GM12864 (cell line): ENCODE results near the gene EPB41.
A peak's percentile ranks its signal among the peaks of the same experiment; 100 is the strongest.

Experiments used
- DNase-seq: peaks from one replicate; pipeline ENCODE4 v3.0.0-alpha.2; 2011; ENCODE audit warnings: low read depth
- H3K4me3 ChIP-seq: 2 replicates; pipeline ENCODE4 v1.5.1; 2011; ENCODE audit warnings: mild to moderate bottlenecking, low read depth, low read length, control low read depth
- TF ChIP-seq, protein P1 (sequence below): IDR thresholded peaks from 2 replicates; pipeline ENCODE4 v1.5.1; 2011; ENCODE audit warnings: low read depth, mild to moderate bottlenecking, moderate library complexity, low read length, control low read depth, inconsistent platforms; ENCODE audit errors: missing control alignments

The EPB41 gene

DNA sequence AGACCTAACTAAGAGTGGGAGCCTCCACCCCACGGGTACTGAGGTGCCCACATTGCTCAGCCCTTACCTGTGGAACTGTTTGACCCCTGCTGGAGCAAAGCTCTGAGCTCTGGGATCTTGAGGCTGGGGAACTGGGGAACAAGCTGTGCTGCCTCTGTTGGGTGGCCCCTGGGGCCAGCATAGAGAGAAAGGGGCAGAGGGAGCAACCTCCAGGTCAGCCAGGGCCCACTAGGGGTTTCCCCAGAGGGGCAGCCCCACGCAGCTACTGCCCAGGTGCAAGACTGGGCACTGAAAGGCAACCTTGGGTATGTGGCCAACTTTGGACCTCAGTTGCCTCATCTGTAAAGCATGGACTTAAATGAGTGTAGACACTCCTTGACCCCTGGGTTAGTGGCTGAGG, 23.5 kb upstream of the EPB41 start:
- H3K4me3 ChIP-seq: no peak overlapping the region
- TF ChIP-seq, protein P1, sequence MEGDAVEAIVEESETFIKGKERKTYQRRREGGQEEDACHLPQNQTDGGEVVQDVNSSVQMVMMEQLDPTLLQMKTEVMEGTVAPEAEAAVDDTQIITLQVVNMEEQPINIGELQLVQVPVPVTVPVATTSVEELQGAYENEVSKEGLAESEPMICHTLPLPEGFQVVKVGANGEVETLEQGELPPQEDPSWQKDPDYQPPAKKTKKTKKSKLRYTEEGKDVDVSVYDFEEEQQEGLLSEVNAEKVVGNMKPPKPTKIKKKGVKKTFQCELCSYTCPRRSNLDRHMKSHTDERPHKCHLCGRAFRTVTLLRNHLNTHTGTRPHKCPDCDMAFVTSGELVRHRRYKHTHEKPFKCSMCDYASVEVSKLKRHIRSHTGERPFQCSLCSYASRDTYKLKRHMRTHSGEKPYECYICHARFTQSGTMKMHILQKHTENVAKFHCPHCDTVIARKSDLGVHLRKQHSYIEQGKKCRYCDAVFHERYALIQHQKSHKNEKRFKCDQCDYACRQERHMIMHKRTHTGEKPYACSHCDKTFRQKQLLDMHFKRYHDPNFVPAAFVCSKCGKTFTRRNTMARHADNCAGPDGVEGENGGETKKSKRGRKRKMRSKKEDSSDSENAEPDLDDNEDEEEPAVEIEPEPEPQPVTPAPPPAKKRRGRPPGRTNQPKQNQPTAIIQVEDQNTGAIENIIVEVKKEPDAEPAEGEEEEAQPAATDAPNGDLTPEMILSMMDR: no peak
- DNase-seq: no peak

- H3K4me3 ChIP-seq: no peak overlapping the region
- no peak for DNase-seq
- TF ChIP-seq, protein P1: no peak
Observed at GRCh38 chr1:28891256-28891655, 23.1 kb upstream of the EPB41 start.

DNA sequence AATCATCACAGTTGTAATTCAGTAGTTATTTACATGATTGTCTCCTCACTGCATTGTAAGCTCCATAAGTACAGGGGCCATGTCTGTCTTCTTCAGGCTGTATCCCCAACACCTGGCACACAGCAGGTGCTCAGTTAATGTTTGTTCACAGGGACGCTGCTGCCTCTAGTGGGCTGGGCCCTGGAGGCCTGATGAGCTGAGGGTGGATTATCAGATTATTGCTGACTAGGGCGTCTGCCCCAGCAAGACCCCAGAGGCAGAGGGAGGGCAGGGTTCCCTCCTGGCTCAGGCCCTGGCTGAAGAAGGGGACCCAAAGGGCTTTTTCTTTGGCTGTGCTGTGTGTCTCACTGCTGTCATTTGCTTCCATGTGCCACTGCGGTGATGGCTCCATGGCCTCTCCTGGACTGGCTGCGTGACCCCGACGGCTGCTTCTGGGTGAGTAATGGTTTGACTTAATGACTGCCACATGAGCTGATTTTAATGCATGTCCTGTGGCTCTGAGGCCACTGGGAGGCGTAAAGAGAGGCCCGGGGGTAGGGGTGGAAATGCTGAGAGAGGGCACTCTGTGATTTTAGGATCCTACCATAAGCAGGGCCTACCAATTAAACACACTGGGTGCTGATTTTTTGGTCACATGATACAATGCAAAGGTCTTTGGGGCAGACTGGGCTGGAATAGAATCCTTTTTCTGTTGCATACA, 20.8 kb upstream of the EPB41 start:
- no peak overlapping the region for H3K4me3 ChIP-seq
- DNase-seq: no peak
- TF ChIP-seq, protein P1: peak; percentile 37

DNA sequence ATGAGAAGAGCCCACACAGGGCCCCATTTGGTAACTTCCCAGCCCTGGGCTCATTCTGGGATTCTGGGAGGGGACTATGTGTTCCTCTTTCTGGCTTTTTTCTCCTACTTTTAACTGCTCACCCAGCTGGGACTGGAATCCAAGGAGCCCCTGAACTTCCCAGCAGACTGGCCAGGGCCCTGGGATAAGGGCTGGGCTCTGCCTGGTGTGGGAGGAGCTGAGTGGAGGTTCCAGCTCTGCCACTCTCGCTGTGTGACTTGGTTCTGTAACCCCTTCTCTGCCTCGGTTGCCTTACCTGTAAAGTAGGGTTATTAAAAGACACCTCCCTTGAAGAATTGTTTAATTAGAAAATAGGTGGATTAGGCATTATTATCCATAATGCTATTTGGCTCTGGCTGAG, 19.6 kb upstream of the EPB41 start:
- TF ChIP-seq, protein P1: no peak
- no peak overlapping the region for H3K4me3 ChIP-seq
- DNase-seq: no peak

- DNase-seq: no peak
- TF ChIP-seq, protein P1: no peak
Observed at GRCh38 chr1:28895896-28896608, 18.3 kb upstream of the EPB41 start.

DNA sequence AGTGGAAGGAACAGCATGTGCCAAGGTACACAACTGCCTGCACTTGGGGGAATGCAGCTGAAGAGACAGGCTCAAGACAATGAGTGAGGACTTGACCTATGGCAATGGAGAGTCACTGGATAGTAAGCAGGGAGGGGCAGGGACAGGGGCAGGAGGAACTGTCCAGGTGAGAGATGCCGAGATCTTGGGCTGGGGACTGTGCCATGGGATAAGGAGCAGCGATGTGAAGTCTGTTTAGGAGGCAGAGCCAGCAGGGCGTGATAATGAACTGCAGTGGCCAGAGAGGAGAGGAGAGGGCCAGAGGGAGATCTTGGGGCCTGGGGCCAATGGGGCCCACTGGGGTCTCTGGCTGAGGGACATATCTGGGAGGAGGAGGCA, 17.8 kb upstream of the EPB41 start:
- TF ChIP-seq, protein P1: no peak
- DNase-seq: no peak
- no peak overlapping the region for H3K4me3 ChIP-seq

More at GRCh38 chr1:28895896-28896608, 18.3 kb upstream of the EPB41 start:
- H3K4me3 ChIP-seq: no peak overlapping the region
